HG03108 (cell line): ENCODE data around the gene ERMAP.
"Not testable (repeated sequence)": the region's sequence is repeated elsewhere in the genome, so short reads cannot be mapped to it uniquely, and the experiment has no call there.

ENCODE experiments used
- ATAC-seq: cut with Tn5 transposase; IDR thresholded peaks from one replicate; pipeline ENCODE4 v1.9.1; 2021; ENCODE audit warnings: moderate library complexity; ENCODE audit not compliant: unreplicated experiment

ERMAP gene

GRCh38 chr1:42841440-42842147 is 24.7 kb downstream of the ERMAP start:
- ATAC-seq, result no peak

GRCh38 chr1:42844592-42845140 is 27.7 kb downstream of the ERMAP start:
- no peak for ATAC-seq

GRCh38 chr1:42845193-42845592 is 28.3 kb downstream of the ERMAP start:
- no peak for ATAC-seq

- ATAC-seq, result no peak
Observed at GRCh38 chr1:42845866-42846256, 28.9 kb downstream of the ERMAP start.

GRCh38 chr1:42846257-42847110 is 29.6 kb downstream of the ERMAP start, which contains the start of gene ZNF691:
Gene ZNF691 (plus strand): TSS chr1:42846613. CDS start chr1:42849659, 3,046 bp downstream.
- peak; percentile 89 for ATAC-seq

GRCh38 chr1:42847111-42847595 is 30.2 kb downstream of the ERMAP start:
- no peak for ATAC-seq

GRCh38 chr1:42847721-42848460 is 31.0 kb downstream of the ERMAP start:
- no peak for ATAC-seq

- ATAC-seq, result no peak
Observed at GRCh38 chr1:42848823-42849537, 32.1 kb downstream of the ERMAP start.

GRCh38 chr1:42849944-42850343 is 33.0 kb downstream of the ERMAP start:
- no peak for ATAC-seq

GRCh38 chr1:42851420-42851819 is 34.5 kb downstream of the ERMAP start:
- ATAC-seq, result no peak

GRCh38 chr1:42851960-42852607 is 35.2 kb downstream of the ERMAP start:
- no peak for ATAC-seq

- no peak for ATAC-seq
Observed at GRCh38 chr1:42852608-42852980, 35.7 kb downstream of the ERMAP start.

- ATAC-seq, result no peak
Observed at GRCh38 chr1:42853116-42853884, 36.4 kb downstream of the ERMAP start.

GRCh38 chr1:42856554-42856953 is 39.6 kb downstream of the ERMAP start:
- ATAC-seq, result not testable (repeated sequence)

- not testable (repeated sequence) for ATAC-seq
Observed at GRCh38 chr1:42859366-42859765, 42.4 kb downstream of the ERMAP start.

- no peak for ATAC-seq
Observed at GRCh38 chr1:42860339-42861013, 43.6 kb downstream of the ERMAP start.

- no peak for ATAC-seq
Observed at GRCh38 chr1:42861014-42861399, 44.1 kb downstream of the ERMAP start.

GRCh38 chr1:42866549-42866948 is 49.6 kb downstream of the ERMAP start:
- ATAC-seq, result no peak

GRCh38 chr1:42868466-42868865 is 51.5 kb downstream of the ERMAP start:
- ATAC-seq, result not testable (repeated sequence)
